HepG2 (cell line): Measurements from ENCODE around the gene KMT2E. TPM values are rescaled to one million over a fixed set of nuclear protein-coding genes. Genes with fewer than 3 reads are reported as not detected.
A peak's percentile ranks its signal among the peaks of the same experiment; 100 is the strongest.

Source experiments
- CSRNP1 ChIP-seq: sonication (generic); formaldehyde crosslinking; IDR thresholded peaks from 2 replicates; pipeline ENCODE4 v1.8.1; 2023; ENCODE audit warnings: mild to moderate bottlenecking, missing genetic modification reagents
- ESRRA ChIP-seq: sonication (generic); formaldehyde crosslinking; IDR thresholded peaks from 2 replicates; pipeline ENCODE4 v1.5.1; 2020; ENCODE audit warnings: mild to moderate bottlenecking, low read depth, missing genetic modification reagents
- HDAC2 ChIP-seq: sonication (generic); formaldehyde crosslinking; IDR thresholded peaks from 2 replicates; pipeline ENCODE4 v1.4.0; 2020; ENCODE audit warnings: missing genetic modification reagents
- HOXA3 ChIP-seq: sonication (generic); formaldehyde crosslinking; IDR thresholded peaks from 2 replicates; pipeline ENCODE4 v1.5.0; 2020; ENCODE audit warnings: missing genetic modification reagents
- HOXA5 ChIP-seq: sonication (generic); formaldehyde crosslinking; IDR thresholded peaks from 2 replicates; pipeline ENCODE4 v1.4.0; 2020; ENCODE audit warnings: missing genetic modification reagents
- MATR3 ChIP-seq: sonication (generic); formaldehyde crosslinking; IDR thresholded peaks from 2 replicates; pipeline ENCODE4 v1.4.0; 2020; ENCODE audit warnings: missing genetic modification reagents
- MED13 ChIP-seq: sonication (generic); formaldehyde crosslinking; IDR thresholded peaks from 2 replicates; pipeline ENCODE4 v1.5.0; 2020; ENCODE audit warnings: missing genetic modification reagents
- MNT ChIP-seq: fragments of 450-650 bp; IDR thresholded peaks from 2 replicates; pipeline ENCODE4 v1.6.1; 2016
- MTA1 ChIP-seq: sonication (generic); formaldehyde crosslinking; IDR thresholded peaks from 2 replicates; pipeline ENCODE4 v1.4.0; 2020; ENCODE audit warnings: missing genetic modification reagents, mild to moderate bottlenecking, borderline replicate concordance
- MXD4 ChIP-seq: IDR thresholded peaks from 2 replicates; pipeline ENCODE4 v1.6.1; 2016; ENCODE audit warnings: mild to moderate bottlenecking, missing biosample characterization, missing genetic modification reagents
- NFYC ChIP-seq: IDR thresholded peaks from 2 replicates; pipeline ENCODE4 v1.6.1; 2016; ENCODE audit warnings: missing genetic modification reagents, missing compliant biosample characterization
- REL ChIP-seq: sonication (generic); formaldehyde crosslinking; conservative IDR thresholded peaks from 2 replicates; pipeline ENCODE4 v1.8.0; 2022; ENCODE audit warnings: mild to moderate bottlenecking, missing genetic modification reagents, moderate library complexity
- THAP8 ChIP-seq: sonication (generic); formaldehyde crosslinking; IDR thresholded peaks from 2 replicates; pipeline ENCODE4 v1.5.1; 2020; ENCODE audit warnings: missing genetic modification reagents, mild to moderate bottlenecking, borderline replicate concordance
- ZFP36L1 ChIP-seq: sonication (generic); formaldehyde crosslinking; IDR thresholded peaks from 2 replicates; pipeline ENCODE4 v1.8.0; 2022; ENCODE audit warnings: mild to moderate bottlenecking, missing genetic modification reagents, moderate library complexity
- ZNF564 ChIP-seq: sonication (generic); formaldehyde crosslinking; IDR thresholded peaks from 2 replicates; pipeline ENCODE4 v1.8.1; 2023; ENCODE audit warnings: mild to moderate bottlenecking, missing genetic modification reagents
- polyA plus RNA-seq, 8 experiments: library from polyadenylated mRNA; depleted of rRNA in 3 of 8; stranded (reverse) in 7 of 8; unstranded in 1 of 8; fragments of >200 nt; fragmentation: Illumina TruSeq in 4 of 8; extraction: Trizol in 4 of 8; gene quantifications; 2 replicates each; pipeline versions ENCODE4 v1.2.1 to v1.2.3, GENCODE V29; 2011 to 2016; ENCODE audit warnings: low read depth in 4 of 8, missing spikeins in 1 of 8, mixed read lengths in 1 of 8; ENCODE audit not compliant: insufficient read depth in 1 of 8
- total RNA-seq, 5 experiments: library from RNA; depleted of rRNA; stranded (reverse); fragments of >200 nt; fragmentation: Illumina TruSeq; extraction: Trizol; gene quantifications; 2 replicates each; pipeline ENCODE4 v1.2.3, GENCODE V29; 2016; ENCODE audit warnings: low read depth in 1 of 5
- TF ChIP-seq, protein P1 (sequence below): sonication (generic); formaldehyde crosslinking; conservative IDR thresholded peaks from 2 replicates; pipeline ENCODE4 v1.8.1; 2023; ENCODE audit warnings: missing genetic modification reagents
- TF ChIP-seq, protein P2 (sequence below): sonication (generic); formaldehyde crosslinking; IDR thresholded peaks from 2 replicates; pipeline ENCODE4 v1.5.0; 2020; ENCODE audit warnings: missing genetic modification reagents
- TF ChIP-seq, protein P3 (sequence below): sonication (generic); formaldehyde crosslinking; IDR thresholded peaks from 2 replicates; pipeline ENCODE4 v1.4.0; 2020; ENCODE audit warnings: mild to moderate bottlenecking, low read depth, missing genetic modification reagents
- TF ChIP-seq, protein P4 (sequence below): sonication (generic); IDR thresholded peaks from 2 replicates; pipeline ENCODE4 v1.6.1; 2016; ENCODE audit warnings: low read depth, borderline replicate concordance

Gene KMT2E
- total and polyA plus RNA-seq, 2 of the 13 experiments (the other 11 are each of a cell fraction or from before 2014, with no cell fraction given), result 6.3 to 24.4 TPM

DNA sequence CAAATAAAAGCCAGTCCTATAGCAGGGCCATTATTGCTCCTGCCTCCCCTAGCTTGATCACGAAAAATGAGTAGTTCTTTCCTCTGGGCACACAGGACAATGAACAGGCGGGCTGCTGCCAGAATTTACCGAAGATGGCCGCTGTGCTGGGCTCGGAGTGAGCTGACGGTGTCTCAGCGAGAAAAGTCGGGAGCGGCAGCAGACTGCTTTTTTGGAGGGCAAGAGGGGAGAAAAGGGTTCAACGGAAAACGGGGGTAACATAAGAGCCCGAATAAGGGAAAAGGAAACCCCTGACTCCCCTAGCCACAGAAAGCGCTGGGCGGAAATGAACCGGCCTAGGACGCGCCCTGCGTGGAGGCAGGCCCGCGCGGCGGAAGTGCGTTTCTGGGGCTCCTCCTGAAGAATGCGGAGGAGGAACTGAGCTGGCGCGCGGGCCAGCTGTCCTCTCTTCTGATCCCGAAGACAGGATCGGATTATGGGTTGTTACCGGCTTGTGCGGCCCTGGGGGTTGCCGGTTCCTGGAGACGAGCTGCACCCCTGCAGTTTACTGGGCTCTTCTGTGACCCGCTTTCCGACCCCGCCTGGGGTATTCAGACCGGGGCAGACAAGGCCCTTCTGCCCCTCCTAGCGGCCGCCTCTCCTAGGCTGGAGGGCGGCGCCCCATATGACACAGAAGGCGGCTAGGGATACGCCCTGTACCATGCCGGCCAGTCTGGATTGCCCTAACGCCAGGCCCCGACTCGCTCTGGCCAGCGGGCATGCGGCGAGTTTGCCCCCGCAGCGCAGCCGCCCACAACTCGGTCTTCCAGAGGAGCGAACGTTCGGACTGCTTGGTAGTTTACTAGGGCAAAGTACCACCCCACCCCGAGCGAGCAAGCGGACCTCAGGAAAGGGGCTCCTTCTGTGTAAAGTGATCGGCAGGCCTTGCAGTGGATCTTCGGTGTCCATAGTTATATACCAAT is 30.1 kb upstream of the KMT2E start (continued):
- TF ChIP-seq REL (CRISPR knock-in tag), result no peak
- no peak for TF ChIP-seq MED13 (CRISPR knock-in tag)
- TF ChIP-seq NFYC (CRISPR knock-in tag), result no peak
- no peak for TF ChIP-seq HDAC2 (CRISPR knock-in tag)
- TF ChIP-seq MXD4 (CRISPR knock-in tag), result no peak
- peak; percentile 59; the same call in 1 of the 2 replicates for TF ChIP-seq THAP8 (CRISPR knock-in tag)
- TF ChIP-seq MNT, result no peak
- TF ChIP-seq, protein P1, sequence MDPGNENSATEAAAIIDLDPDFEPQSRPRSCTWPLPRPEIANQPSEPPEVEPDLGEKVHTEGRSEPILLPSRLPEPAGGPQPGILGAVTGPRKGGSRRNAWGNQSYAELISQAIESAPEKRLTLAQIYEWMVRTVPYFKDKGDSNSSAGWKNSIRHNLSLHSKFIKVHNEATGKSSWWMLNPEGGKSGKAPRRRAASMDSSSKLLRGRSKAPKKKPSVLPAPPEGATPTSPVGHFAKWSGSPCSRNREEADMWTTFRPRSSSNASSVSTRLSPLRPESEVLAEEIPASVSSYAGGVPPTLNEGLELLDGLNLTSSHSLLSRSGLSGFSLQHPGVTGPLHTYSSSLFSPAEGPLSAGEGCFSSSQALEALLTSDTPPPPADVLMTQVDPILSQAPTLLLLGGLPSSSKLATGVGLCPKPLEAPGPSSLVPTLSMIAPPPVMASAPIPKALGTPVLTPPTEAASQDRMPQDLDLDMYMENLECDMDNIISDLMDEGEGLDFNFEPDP, result no peak
- TF ChIP-seq MTA1 (CRISPR knock-in tag), result 0 out of 2 replicates have a peak, but pooled peaks have one; percentile 23
- TF ChIP-seq ZFP36L1 (CRISPR knock-in tag), result peak; percentile 79; the same call in 1 of the 2 replicates
- no peak for TF ChIP-seq MATR3 (CRISPR knock-in tag)
- 0 out of 2 replicates have a peak, but pooled peaks have one; percentile 50 for TF ChIP-seq ESRRA (CRISPR knock-in tag)
- TF ChIP-seq, protein P2, sequence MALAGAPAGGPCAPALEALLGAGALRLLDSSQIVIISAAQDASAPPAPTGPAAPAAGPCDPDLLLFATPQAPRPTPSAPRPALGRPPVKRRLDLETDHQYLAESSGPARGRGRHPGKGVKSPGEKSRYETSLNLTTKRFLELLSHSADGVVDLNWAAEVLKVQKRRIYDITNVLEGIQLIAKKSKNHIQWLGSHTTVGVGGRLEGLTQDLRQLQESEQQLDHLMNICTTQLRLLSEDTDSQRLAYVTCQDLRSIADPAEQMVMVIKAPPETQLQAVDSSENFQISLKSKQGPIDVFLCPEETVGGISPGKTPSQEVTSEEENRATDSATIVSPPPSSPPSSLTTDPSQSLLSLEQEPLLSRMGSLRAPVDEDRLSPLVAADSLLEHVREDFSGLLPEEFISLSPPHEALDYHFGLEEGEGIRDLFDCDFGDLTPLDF (CRISPR knock-in tag), result no peak; the same call in 1 of the 2 replicates
- peak; percentile 81; the same call in 1 of the 2 replicates for TF ChIP-seq HOXA3 (CRISPR knock-in tag)
- TF ChIP-seq, protein P3, sequence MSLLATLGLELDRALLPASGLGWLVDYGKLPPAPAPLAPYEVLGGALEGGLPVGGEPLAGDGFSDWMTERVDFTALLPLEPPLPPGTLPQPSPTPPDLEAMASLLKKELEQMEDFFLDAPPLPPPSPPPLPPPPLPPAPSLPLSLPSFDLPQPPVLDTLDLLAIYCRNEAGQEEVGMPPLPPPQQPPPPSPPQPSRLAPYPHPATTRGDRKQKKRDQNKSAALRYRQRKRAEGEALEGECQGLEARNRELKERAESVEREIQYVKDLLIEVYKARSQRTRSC, result peak; percentile 85; the same call in 1 of the 2 replicates
- TF ChIP-seq, protein P4, sequence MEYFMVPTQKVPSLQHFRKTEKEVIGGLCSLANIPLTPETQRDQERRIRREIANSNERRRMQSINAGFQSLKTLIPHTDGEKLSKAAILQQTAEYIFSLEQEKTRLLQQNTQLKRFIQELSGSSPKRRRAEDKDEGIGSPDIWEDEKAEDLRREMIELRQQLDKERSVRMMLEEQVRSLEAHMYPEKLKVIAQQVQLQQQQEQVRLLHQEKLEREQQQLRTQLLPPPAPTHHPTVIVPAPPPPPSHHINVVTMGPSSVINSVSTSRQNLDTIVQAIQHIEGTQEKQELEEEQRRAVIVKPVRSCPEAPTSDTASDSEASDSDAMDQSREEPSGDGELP, result peak; percentile 72; the same call in 1 of the 2 replicates
- peak; percentile 43; the same call in 1 of the 2 replicates for TF ChIP-seq CSRNP1 (CRISPR knock-in tag)
- no peak for TF ChIP-seq HOXA5 (CRISPR knock-in tag)
- TF ChIP-seq ZNF564, result peak; percentile 35; the same call in 1 of the 2 replicates
